Osteoblast (primary cell): ENCODE measurements around the gene SAE1. TPM values are rescaled to one million over a fixed set of nuclear protein-coding genes. Genes with fewer than 3 reads are reported as not detected.

Source experiments
- DNase-seq: peaks from one replicate; pipeline ENCODE4 v3.0.0; 2011; ENCODE audit warnings: low spot score, mixed read lengths; ENCODE audit not compliant: insufficient read length; ENCODE audit errors: missing footprints
- H2AFZ ChIP-seq: 2 replicates; pipeline ENCODE4 v1.6.0; 2011; ENCODE audit warnings: mild to moderate bottlenecking, low read length
- H3K27ac ChIP-seq: 2 replicates; pipeline ENCODE4 v1.5.1; 2011; ENCODE audit warnings: mild to moderate bottlenecking, low read depth, low read length, moderate library complexity
- H3K27me3 ChIP-seq: 2 replicates; pipeline ENCODE4 v1.6.0; 2012; ENCODE audit warnings: mild to moderate bottlenecking, control low read depth, inconsistent platforms, low read length, moderate library complexity; ENCODE audit not compliant: insufficient read depth
- H3K36me3 ChIP-seq: 2 replicates; pipeline ENCODE4 v1.5.1; 2011; ENCODE audit warnings: mild to moderate bottlenecking, low read length, control low read depth, moderate library complexity; ENCODE audit not compliant: insufficient read depth
- H3K4me1 ChIP-seq: 2 replicates; pipeline ENCODE4 v1.5.1; 2011; ENCODE audit warnings: mild to moderate bottlenecking, low read length, control low read depth, moderate library complexity; ENCODE audit not compliant: insufficient read depth
- H3K4me2 ChIP-seq: 2 replicates; pipeline ENCODE4 v1.6.0; 2011; ENCODE audit warnings: mild to moderate bottlenecking, low read length; ENCODE audit not compliant: insufficient read depth
- H3K4me3 ChIP-seq: fragments of 200-600 bp; sonication (generic); 3 replicates; pipeline ENCODE4 v1.5.1; 2012; ENCODE audit warnings: mild to moderate bottlenecking, low read length, inconsistent platforms; ENCODE audit not compliant: insufficient read depth
- H3K79me2 ChIP-seq: 2 replicates; pipeline ENCODE4 v1.6.0; 2012; ENCODE audit warnings: mild to moderate bottlenecking, low read length, control low read depth, inconsistent platforms; ENCODE audit not compliant: insufficient read depth
- H3K9me3 ChIP-seq: 2 replicates; pipeline ENCODE4 v1.5.1; 2011; ENCODE audit warnings: low read depth, low read length, control low read depth
- H4K20me1 ChIP-seq: 2 replicates; pipeline ENCODE4 v1.6.0; 2012; ENCODE audit warnings: mild to moderate bottlenecking, low read length, control low read depth; ENCODE audit not compliant: insufficient read depth
- total RNA-seq: library from RNA; depleted of rRNA; stranded (reverse); fragments of >200 nt; gene quantifications from 2 replicates; pipeline ENCODE4 v1.2.3, GENCODE V29; 2012
- TF ChIP-seq, protein P1 (sequence below): IDR thresholded peaks from 2 replicates; pipeline ENCODE4 v1.5.1; 2011; ENCODE audit warnings: mild to moderate bottlenecking, low read depth, low read length, moderate library complexity; ENCODE audit errors: extremely low read depth

SAE1 gene
- total RNA-seq, 1 donor, result 105 TPM

DNA sequence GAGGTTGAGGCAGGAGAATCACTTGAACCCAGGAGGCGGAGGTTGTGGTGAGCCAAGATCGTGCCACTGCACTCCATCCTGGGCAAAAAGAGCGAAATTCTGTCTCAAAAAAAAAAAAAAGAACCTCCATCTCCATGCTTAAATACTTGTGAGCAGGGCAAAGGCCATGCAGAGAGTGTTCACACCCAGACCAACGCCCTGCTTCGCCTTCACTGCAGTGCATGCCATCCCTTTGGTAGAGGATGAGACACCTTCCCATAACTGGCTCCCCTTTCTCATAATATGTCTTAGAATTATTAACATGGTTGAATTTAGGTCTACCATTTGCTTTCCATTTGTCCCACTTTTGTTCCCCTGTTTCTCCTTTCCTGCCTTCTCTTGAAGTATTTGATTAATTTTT, 84.9 kb downstream of the SAE1 start:
- H3K27me3 ChIP-seq, result no peaks in the 10 kb centered on the region
- no peaks in the 10 kb centered on the region for H4K20me1 ChIP-seq
- no peak overlapping the region for H3K27ac ChIP-seq
- TF ChIP-seq, protein P1, sequence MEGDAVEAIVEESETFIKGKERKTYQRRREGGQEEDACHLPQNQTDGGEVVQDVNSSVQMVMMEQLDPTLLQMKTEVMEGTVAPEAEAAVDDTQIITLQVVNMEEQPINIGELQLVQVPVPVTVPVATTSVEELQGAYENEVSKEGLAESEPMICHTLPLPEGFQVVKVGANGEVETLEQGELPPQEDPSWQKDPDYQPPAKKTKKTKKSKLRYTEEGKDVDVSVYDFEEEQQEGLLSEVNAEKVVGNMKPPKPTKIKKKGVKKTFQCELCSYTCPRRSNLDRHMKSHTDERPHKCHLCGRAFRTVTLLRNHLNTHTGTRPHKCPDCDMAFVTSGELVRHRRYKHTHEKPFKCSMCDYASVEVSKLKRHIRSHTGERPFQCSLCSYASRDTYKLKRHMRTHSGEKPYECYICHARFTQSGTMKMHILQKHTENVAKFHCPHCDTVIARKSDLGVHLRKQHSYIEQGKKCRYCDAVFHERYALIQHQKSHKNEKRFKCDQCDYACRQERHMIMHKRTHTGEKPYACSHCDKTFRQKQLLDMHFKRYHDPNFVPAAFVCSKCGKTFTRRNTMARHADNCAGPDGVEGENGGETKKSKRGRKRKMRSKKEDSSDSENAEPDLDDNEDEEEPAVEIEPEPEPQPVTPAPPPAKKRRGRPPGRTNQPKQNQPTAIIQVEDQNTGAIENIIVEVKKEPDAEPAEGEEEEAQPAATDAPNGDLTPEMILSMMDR, result no peak
- H3K9me3 ChIP-seq, result no peaks in the 10 kb centered on the region
- peaks cover 15% of the 10 kb centered on the region for H3K36me3 ChIP-seq
- no peak overlapping the region for H2AFZ ChIP-seq
- H3K79me2 ChIP-seq, result no peaks in the 10 kb centered on the region
- peaks cover 3% of the 10 kb centered on the region for H3K4me1 ChIP-seq
- H3K4me3 ChIP-seq, result no peak overlapping the region
- no peak for DNase-seq
- no peak overlapping the region for H3K4me2 ChIP-seq

DNA sequence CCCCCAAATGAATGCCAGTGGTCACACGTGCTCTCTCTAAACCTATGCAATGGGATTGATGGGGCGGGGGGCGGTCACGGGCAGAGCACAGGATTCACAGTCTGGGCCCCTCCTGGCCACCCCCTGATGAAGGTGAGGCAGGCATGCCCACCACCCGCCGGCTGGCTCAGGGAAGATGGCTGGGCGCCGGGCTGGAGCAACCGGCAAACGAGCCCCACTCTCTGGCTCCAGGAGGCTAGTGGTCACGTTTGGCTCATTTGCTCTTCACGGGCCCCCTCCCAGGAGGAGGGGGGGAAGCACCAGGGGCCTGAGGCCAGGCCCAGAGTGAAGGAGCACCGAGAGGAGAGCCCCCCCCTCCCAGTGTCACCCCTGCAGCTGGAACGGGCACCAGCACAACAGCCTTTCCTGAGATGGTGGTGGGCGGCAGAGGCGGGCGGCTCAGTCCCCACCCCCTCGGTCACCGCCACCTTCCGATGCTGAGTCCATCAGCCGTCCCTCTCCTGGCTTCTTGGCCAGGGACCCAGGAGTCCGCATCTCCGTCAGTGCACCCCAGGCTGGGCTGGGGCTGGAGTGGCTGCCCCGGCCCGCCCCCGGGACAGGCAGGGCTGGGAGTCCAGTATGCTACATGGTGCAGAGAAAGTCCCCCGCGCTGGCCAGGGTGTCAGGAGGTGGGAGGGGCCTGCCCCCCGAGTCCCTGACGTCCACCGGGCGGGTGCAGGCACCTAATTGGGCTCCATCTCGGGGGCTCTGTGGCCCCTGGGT, 90.6 kb downstream of the SAE1 start:
- no peak overlapping the region for H2AFZ ChIP-seq
- no peaks in the 10 kb centered on the region for H3K9me3 ChIP-seq
- no peak overlapping the region for H3K27ac ChIP-seq
- peak; percentile 77 for DNase-seq
- H3K27me3 ChIP-seq, result no peaks in the 10 kb centered on the region
- no peak overlapping the region for H3K4me2 ChIP-seq
- peaks cover 24% of the 10 kb centered on the region for H3K36me3 ChIP-seq
- no peaks in the 10 kb centered on the region for H4K20me1 ChIP-seq
- TF ChIP-seq, protein P1, result no peak
- H3K79me2 ChIP-seq, result peaks cover 13% of the 10 kb centered on the region
- H3K4me1 ChIP-seq, result peaks cover 5% of the 10 kb centered on the region
- H3K4me3 ChIP-seq, result no peak overlapping the region

DNA sequence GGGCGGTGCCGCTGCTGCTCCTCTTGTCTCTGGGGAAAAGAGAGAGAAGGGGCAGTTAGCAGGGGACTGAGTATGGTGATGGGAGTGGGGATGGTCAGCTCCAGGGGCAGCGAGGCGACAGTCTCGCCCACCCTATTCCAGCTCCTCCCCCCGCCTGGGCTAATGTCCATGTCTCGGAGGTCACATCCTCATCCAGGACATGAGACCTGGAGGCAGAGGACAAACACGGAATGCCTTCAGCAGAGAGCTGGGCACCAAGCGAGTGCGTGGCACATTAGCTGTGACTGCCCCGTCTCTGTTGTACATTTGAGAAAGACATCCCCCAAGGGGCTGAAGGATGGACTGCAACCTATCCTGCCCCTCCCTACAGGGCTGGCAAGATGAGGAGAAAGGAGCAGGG, 91.3 kb downstream of the SAE1 start:
- H2AFZ ChIP-seq, result no peak overlapping the region
- no peaks in the 10 kb centered on the region for H3K27me3 ChIP-seq
- no peak overlapping the region for H3K4me3 ChIP-seq
- H3K4me1 ChIP-seq, result peaks cover 12% of the 10 kb centered on the region
- H3K79me2 ChIP-seq, result peaks cover 13% of the 10 kb centered on the region
- no peaks in the 10 kb centered on the region for H4K20me1 ChIP-seq
- TF ChIP-seq, protein P1, result no peak
- no peak overlapping the region for H3K27ac ChIP-seq
- H3K36me3 ChIP-seq, result peaks cover 24% of the 10 kb centered on the region
- no peaks in the 10 kb centered on the region for H3K9me3 ChIP-seq
- H3K4me2 ChIP-seq, result no peak overlapping the region
- DNase-seq, result peak; percentile 52

DNA sequence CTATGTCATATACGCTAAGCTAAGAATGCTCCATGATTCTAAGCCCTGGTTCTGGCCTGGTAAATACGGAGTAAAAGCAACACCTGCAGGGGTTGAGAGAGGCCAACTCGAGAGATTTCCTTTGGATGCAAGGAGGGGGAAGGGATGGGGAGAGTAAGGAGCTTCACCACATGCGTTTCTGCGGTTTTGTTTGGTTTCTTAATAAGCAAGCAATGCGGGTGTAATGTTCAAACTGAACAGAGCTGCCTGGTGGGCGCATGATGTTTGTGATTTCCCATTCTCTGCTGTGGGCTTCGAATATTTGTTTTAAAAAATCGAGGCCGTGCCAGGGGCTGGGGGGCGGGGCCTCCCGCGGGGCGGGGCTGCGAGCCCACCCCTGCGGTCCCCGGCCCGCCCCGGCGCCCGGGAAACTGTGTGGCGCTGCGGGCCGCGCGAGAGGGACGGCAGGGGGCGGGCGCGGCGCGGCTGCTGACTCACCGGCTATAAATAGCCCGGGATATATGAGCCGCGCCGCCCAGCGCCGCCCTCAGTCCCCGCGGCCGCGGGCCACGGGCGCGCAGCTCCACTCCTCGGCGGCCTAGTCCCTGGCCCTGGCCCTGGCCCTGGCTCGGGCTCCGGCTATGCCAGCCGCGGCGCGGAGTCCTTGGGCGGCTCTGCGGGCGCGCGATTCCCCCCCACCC, 95.3 kb downstream of the SAE1 start:
- peak overlapping the region; percentile 47 for H2AFZ ChIP-seq
- TF ChIP-seq, protein P1, result no peak
- H3K27ac ChIP-seq, result peak overlapping the region; percentile 91
- peaks cover 45% of the 10 kb centered on the region for H3K79me2 ChIP-seq
- peak; percentile 99 for DNase-seq
- H3K36me3 ChIP-seq, result peaks cover 12% of the 10 kb centered on the region
- H3K9me3 ChIP-seq, result no peaks in the 10 kb centered on the region
- H3K4me3 ChIP-seq, result peak overlapping the region; percentile 88
- peaks cover 39% of the 10 kb centered on the region for H3K4me1 ChIP-seq
- no peaks in the 10 kb centered on the region for H3K27me3 ChIP-seq
- H4K20me1 ChIP-seq, result peaks cover 16% of the 10 kb centered on the region
- peak overlapping the region; percentile 96 for H3K4me2 ChIP-seq
